DND-41 (cell line): ENCODE data around the gene HBG1.

Experiments used
- ATAC-seq: fragments of 200-7000 bp; cut with Tn5 transposase; 3 replicates; pipeline ENCODE4 v1.9.1; 2021; ENCODE audit warnings: low read depth; ENCODE audit not compliant: insufficient read depth
- DNase-seq: peaks from one replicate; pipeline ENCODE4 v3.0.0-alpha.2; 2020
- H2AFZ ChIP-seq: 2 replicates; pipeline ENCODE4 v1.6.0; 2012; ENCODE audit warnings: low read depth, low read length
- H3K27ac ChIP-seq: 2 replicates; pipeline ENCODE4 v1.5.1; 2012; ENCODE audit warnings: low read length, inconsistent platforms
- H3K27me3 ChIP-seq: fragments of 200-600 bp; sonication (generic); 2 replicates; pipeline ENCODE4 v1.6.0; 2012; ENCODE audit warnings: low read length, mild to moderate bottlenecking, inconsistent platforms; ENCODE audit not compliant: insufficient read depth, poor library complexity
- H3K36me3 ChIP-seq: 2 replicates; pipeline ENCODE4 v1.5.1; 2012; ENCODE audit warnings: low read length, inconsistent platforms; ENCODE audit not compliant: insufficient read depth
- H3K4me1 ChIP-seq: 2 replicates; pipeline ENCODE4 v1.5.1; 2012; ENCODE audit warnings: mild to moderate bottlenecking, low read length; ENCODE audit not compliant: insufficient read depth
- H3K4me2 ChIP-seq: 2 replicates; pipeline ENCODE4 v1.6.0; 2012; ENCODE audit warnings: mild to moderate bottlenecking, moderate library complexity, low read length, inconsistent platforms; ENCODE audit not compliant: insufficient read depth
- H3K4me3 ChIP-seq, 2 experiments: fragments of 200-600 bp in 1 of 2; shearing (Covaris generic) in 1 of 2; 2 replicates each; pipeline ENCODE4 v1.5.1; 2012 to 2016; ENCODE audit warnings: inconsistent platforms in 2 of 2, low read length in 2 of 2, mild to moderate bottlenecking in 2 of 2, low read depth in 1 of 2, moderate library complexity in 1 of 2
- H3K79me2 ChIP-seq: 2 replicates; pipeline ENCODE4 v1.6.0; 2012; ENCODE audit warnings: low read length, inconsistent platforms; ENCODE audit not compliant: insufficient read depth
- H3K9ac ChIP-seq: 2 replicates; pipeline ENCODE4 v1.6.0; 2012; ENCODE audit warnings: low read depth, mild to moderate bottlenecking, inconsistent platforms, low read length, moderate library complexity
- H3K9me3 ChIP-seq: 2 replicates; pipeline ENCODE4 v1.5.1; 2012; ENCODE audit warnings: low read length, moderate library complexity, mild to moderate bottlenecking, inconsistent platforms; ENCODE audit not compliant: insufficient read depth, severe bottlenecking
- H4K20me1 ChIP-seq: 2 replicates; pipeline ENCODE4 v1.6.0; 2012; ENCODE audit warnings: low read length; ENCODE audit not compliant: insufficient read depth
- CTCF ChIP-seq: IDR thresholded peaks from 2 replicates; pipeline ENCODE4 v1.5.1; 2012; ENCODE audit warnings: borderline replicate concordance, low read length, moderate library complexity, mild to moderate bottlenecking; ENCODE audit not compliant: poor library complexity, severe bottlenecking; ENCODE audit errors: extremely low read depth
- EZH2 ChIP-seq: IDR thresholded peaks from 3 replicates; pipeline ENCODE4 v1.6.1; 2012; ENCODE audit warnings: borderline replicate concordance, low read depth, mild to moderate bottlenecking, moderate library complexity, low read length, inconsistent platforms; ENCODE audit not compliant: severe bottlenecking

HBG1 gene

DNA sequence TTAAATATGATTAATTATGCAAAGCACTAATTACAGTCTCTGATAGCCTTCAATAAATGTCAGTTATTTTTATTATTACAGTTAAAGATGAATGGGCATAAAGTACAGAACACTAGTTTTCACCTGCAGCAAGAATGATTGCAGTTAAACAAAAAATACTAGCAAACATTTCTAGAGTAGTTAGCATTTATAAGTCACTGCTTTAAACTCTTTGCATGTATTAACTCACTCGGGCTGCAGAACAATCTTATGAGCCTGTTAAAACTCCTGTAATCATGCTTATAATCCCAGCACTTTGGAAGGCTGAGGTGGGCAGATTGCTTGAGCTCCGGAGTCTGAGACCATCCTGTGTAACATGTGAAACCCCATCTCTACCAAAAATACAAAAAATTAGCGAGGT lies 37.2 kb upstream of the HBG1 start:
- H2AFZ ChIP-seq: no peak overlapping the region
- H3K27me3 ChIP-seq: no peaks in the 10 kb centered on the region
- no peaks in the 10 kb centered on the region for H3K79me2 ChIP-seq
- no peak for TF ChIP-seq CTCF
- TF ChIP-seq EZH2: no peak
- no peak overlapping the region for H3K4me3 ChIP-seq
- H3K9ac ChIP-seq: no peak overlapping the region
- DNase-seq (no peak), ATAC-seq (no peak)
- H3K4me2 ChIP-seq: no peak overlapping the region
- no peaks in the 10 kb centered on the region for H3K9me3 ChIP-seq
- H4K20me1 ChIP-seq: no peaks in the 10 kb centered on the region
- H3K4me1 ChIP-seq: no peaks in the 10 kb centered on the region
- no peak overlapping the region for H3K27ac ChIP-seq
- H3K36me3 ChIP-seq: no peaks in the 10 kb centered on the region

GRCh38 chr11:5286351-5286750 lies 36.7 kb upstream of the HBG1 start:
- Histone ChIP-seq H3K4me3 (no peak overlapping the region), H3K9me3 (no peaks in the 10 kb centered on the region), H3K9ac (no peak overlapping the region), H2AFZ (no peak overlapping the region), H3K27ac (no peak overlapping the region), H3K36me3 (no peaks in the 10 kb centered on the region), H3K4me2 (no peak overlapping the region), H3K4me1 (no peaks in the 10 kb centered on the region), H3K79me2 (no peaks in the 10 kb centered on the region), H3K27me3 (no peaks in the 10 kb centered on the region), H4K20me1 (no peaks in the 10 kb centered on the region)
- TF ChIP-seq EZH2 (no peak), CTCF (no peak)
- ATAC-seq (no peak), DNase-seq (no peak)

- no peak overlapping the region for H2AFZ ChIP-seq
- no peak overlapping the region for H3K9ac ChIP-seq
- no peaks in the 10 kb centered on the region for H3K4me1 ChIP-seq
- ATAC-seq (no peak), DNase-seq (no peak)
- H4K20me1 ChIP-seq: no peaks in the 10 kb centered on the region
- H3K9me3 ChIP-seq: no peaks in the 10 kb centered on the region
- H3K4me3 ChIP-seq: no peak overlapping the region
- TF ChIP-seq CTCF (no peak), EZH2 (no peak)
- no peaks in the 10 kb centered on the region for H3K27me3 ChIP-seq
- H3K79me2 ChIP-seq: no peaks in the 10 kb centered on the region
- H3K27ac ChIP-seq: no peak overlapping the region
- no peak overlapping the region for H3K4me2 ChIP-seq
- no peaks in the 10 kb centered on the region for H3K36me3 ChIP-seq
Observed at GRCh38 chr11:5285703-5286340, 36.2 kb upstream of the HBG1 start.
